Transverse colon (tissue), 4 donors: Measurements from ENCODE around the gene ZNF689. TPM values are rescaled to one million over a fixed set of nuclear protein-coding genes. Genes with fewer than 3 reads are reported as not detected.

Source experiments
- DNase-seq: peaks from one replicate; pipeline ENCODE4 v3.0.0-alpha.2; 2019
- H3K27ac ChIP-seq, 4 donors: fragments of 200-600 bp; sonication (generic); 2 replicates each; pipeline ENCODE4 v1.5.1; 2016 to 2018; ENCODE audit warnings: inconsistent platforms in 4 of 4
- H3K27me3 ChIP-seq: fragments of 200-600 bp; sonication (generic); 2 replicates; pipeline ENCODE4 v1.5.1; 2017; ENCODE audit warnings: inconsistent platforms
- H3K36me3 ChIP-seq, 4 donors: fragments of 200-600 bp; sonication (generic); 2 replicates each; pipeline ENCODE4 v1.5.1; 2017 to 2019; ENCODE audit warnings: inconsistent platforms in 4 of 4
- H3K4me1 ChIP-seq, 4 donors: fragments of 200-600 bp; sonication (generic); 2 replicates each; pipeline ENCODE4 v1.5.1; 2017 to 2020; ENCODE audit warnings: inconsistent platforms in 4 of 4
- H3K4me3 ChIP-seq, 4 donors: fragments of 200-600 bp; sonication (generic); 1 replicate in 1 of 4; 2 replicates in 3 of 4; pipeline versions ENCODE4 v1.5.1 to v1.6.1; 2017 to 2019; ENCODE audit warnings: inconsistent platforms in 4 of 4
- H3K9me3 ChIP-seq, 2 donors: fragments of 200-600 bp; sonication (generic); 2 replicates each; pipeline ENCODE4 v1.5.1; 2017 to 2019; ENCODE audit warnings: inconsistent platforms in 2 of 2
- EP300 ChIP-seq: sonication (generic); formaldehyde crosslinking; IDR thresholded peaks from one replicate; pipeline ENCODE4 v1.6.1; 2017; ENCODE audit warnings: antibody characterized with exemption, low read depth
- POLR2A ChIP-seq: fragments of 450-650 bp; IDR thresholded peaks from one replicate; pipeline ENCODE4 v1.6.1; 2016; ENCODE audit warnings: antibody characterized with exemption, mild to moderate bottlenecking, moderate library complexity
- POLR2AphosphoS5 ChIP-seq, 3 donors: sonication (generic); formaldehyde crosslinking; IDR thresholded peaks; one replicate each; pipeline ENCODE4 v1.6.1; 2016; ENCODE audit warnings: antibody characterized with exemption in 3 of 3
- WGBS, 2 donors: methylation state at CpG; one replicate each; pipeline ENCODE4 v1.1.5; 2018; ENCODE audit warnings: low coverage in 1 of 2; 5-methylcytosine and 5-hydroxymethylcytosine counted together
- in situ Hi-C, 4 donors: fragments of 200-750 bp; cut with MboI; loops; one replicate each; pipeline versions ENCODE4 v1.15.0 to v1.15.1; 2017; ENCODE audit warnings: low sequenced_read_pairs in 3 of 4, low pct_ligation_motif_present in 1 of 4, low pct_unique_long_range_greater_than_20kb in 1 of 4
- intact Hi-C: fragments of 100-400 bp; cut with DNase I; formaldehyde crosslinking; loops from one replicate; pipeline ENCODE4 v1.15.1; 2023; ENCODE audit warnings: low total_unique reads
- total RNA-seq, 4 donors: library from RNA; depleted of rRNA; stranded (reverse); fragments of >200 nt; gene quantifications; one replicate each; pipeline ENCODE4 v1.1.0, GENCODE V29; 2016
- TF ChIP-seq, protein P1 (sequence below), 5 experiments: fragments of 200-600 bp in 3 of 5; fragments of 450-650 bp in 2 of 5; sonication (generic) in 3 of 5; IDR thresholded peaks; 1 replicate in 2 of 5; 2 replicates in 3 of 5; pipeline ENCODE4 v1.5.1; 2016 to 2017; ENCODE audit warnings: antibody characterized with exemption in 5 of 5, inconsistent platforms in 3 of 5, mild to moderate bottlenecking in 2 of 5, moderate library complexity in 1 of 5

ZNF689 gene
- total RNA-seq, 4 donors from 2014 or later, result 3.4 to 77.1 (median 8.1) TPM

DNA sequence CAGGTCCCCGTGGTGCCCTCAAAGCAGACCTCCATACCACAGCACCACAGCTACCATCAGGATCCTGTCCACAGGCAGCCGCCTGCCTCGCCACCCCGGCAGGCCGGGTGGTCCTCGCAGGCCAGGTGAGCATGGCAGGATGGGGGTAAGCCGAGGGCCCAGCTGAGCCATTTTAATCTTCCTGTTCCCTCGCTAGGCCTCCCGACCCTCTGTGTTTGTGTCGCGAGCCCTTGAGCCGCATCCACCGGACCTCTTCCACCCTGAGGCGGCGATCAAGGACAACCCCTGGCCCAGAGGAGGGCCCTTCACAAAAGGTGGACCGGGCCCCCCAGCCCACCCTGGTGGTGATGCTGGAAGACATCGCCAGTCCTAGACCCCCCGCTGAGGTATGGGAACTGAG is 42.5 kb upstream of the ZNF689 start:
- no peak for DNase-seq
- Histone ChIP-seq H3K4me3 (no peak overlapping the region), H3K27ac (peak overlapping the region in 1 of 4 donors; percentile 97), H3K27me3 (no peaks in the 10 kb centered on the region), H3K9me3 (no peaks in the 10 kb centered on the region), H3K36me3 (peaks cover 0 to 33% (median 8%) of the 10 kb centered on the region in 4 donors), H3K4me1 (peaks cover 15 to 39% (median 33%) of the 10 kb centered on the region in 4 donors)
- TF ChIP-seq POLR2A (no peak), POLR2AphosphoS5 (IDR thresholded peaks at IDR 0.05) (no peak), EP300 (no peak)
- TF ChIP-seq, protein P1, sequence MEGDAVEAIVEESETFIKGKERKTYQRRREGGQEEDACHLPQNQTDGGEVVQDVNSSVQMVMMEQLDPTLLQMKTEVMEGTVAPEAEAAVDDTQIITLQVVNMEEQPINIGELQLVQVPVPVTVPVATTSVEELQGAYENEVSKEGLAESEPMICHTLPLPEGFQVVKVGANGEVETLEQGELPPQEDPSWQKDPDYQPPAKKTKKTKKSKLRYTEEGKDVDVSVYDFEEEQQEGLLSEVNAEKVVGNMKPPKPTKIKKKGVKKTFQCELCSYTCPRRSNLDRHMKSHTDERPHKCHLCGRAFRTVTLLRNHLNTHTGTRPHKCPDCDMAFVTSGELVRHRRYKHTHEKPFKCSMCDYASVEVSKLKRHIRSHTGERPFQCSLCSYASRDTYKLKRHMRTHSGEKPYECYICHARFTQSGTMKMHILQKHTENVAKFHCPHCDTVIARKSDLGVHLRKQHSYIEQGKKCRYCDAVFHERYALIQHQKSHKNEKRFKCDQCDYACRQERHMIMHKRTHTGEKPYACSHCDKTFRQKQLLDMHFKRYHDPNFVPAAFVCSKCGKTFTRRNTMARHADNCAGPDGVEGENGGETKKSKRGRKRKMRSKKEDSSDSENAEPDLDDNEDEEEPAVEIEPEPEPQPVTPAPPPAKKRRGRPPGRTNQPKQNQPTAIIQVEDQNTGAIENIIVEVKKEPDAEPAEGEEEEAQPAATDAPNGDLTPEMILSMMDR (IDR thresholded peaks at IDR 0.05), result no peak
- in situ Hi-C loops, result no loop called here
- WGBS, 2 donors, result 93% methylated on average over 18 of the region's 18 CpGs; no CpG with 5 or more reads in 1 of the 2 donors
- intact Hi-C loops, result no loop called here

DNA sequence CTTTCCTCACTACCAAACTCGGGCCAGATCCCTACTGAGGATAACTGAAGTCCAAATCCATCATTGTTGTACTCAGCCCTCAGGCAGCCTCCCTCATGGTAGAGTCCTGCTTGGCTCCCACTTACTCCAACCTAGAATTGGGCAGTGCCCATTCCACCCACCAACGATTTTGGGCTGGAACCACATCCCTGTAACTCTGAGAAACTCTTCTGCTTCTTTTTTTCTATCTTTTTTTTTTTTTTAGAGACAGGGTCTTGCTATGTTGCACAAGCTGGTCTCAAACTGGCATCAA is 41.8 kb upstream of the ZNF689 start:
- Histone ChIP-seq H3K4me1 (peaks cover 9 to 32% (median 26%) of the 10 kb centered on the region in 4 donors), H3K9me3 (no peaks in the 10 kb centered on the region), H3K27me3 (no peaks in the 10 kb centered on the region), H3K27ac (peak overlapping the region; percentile 97 to 100 (median 98)), H3K4me3 (peak overlapping the region; percentile 77 to 97 (median 85)), H3K36me3 (peaks cover 0 to 33% (median 8%) of the 10 kb centered on the region in 4 donors)
- intact Hi-C loops, result no loop called here
- TF ChIP-seq EP300 (no peak), POLR2AphosphoS5 (IDR thresholded peaks at IDR 0.05) (no peak), POLR2A (no peak)
- TF ChIP-seq, protein P1 (IDR thresholded peaks at IDR 0.05), result no peak
- no peak for DNase-seq
- in situ Hi-C loops, result no loop called here
- WGBS, 2 donors, result 12 to 22% methylated on average over 1 to 2 of the region's 2 CpGs

DNA sequence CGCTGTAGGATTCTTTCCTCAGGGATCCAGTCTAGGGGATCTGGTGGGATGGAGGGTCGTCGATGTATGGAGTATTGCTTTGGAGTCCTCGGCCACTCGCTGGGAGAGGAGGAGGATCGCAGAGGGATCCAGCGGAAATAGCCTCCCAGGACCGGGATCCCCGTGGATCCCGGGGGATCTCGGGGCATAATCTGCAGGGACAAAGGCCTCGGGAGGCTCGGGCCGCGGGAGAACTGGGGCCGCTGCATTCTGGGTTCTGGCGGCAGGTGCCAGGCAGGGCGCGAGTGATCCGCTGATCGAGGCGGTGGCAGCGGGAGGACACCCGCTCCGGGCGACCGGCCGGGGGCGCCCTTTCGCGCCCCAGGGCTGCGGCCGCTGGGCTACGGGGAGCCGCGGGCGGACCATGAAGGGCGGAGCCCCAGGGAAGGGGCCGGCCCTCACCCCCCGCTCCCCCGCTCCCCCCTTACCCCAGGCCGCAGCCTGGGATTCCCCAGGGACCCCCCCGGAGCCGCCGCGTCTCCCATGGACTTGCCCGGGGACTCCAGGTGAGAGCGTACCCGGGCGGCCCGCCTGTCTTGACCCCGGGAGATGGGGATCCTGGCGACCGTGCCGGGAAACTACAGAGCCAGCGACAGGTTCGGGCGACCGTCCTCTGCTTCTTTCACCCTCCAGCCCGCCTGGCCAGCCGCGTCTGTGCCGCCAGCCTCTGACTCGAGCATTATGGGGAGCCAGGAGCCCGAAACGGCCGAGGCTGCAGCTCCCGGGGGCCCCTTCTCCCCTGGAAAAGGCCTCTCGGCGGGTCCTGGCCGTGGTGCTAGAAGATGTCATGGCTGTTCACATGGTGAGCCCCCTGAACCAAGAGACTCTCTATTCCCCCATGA is 41.2 kb upstream of the ZNF689 start:
- TF ChIP-seq EP300 (no peak), POLR2AphosphoS5 (IDR thresholded peaks at IDR 0.05) (peak in 2 of 3 donors; percentile 41 to 51), POLR2A (peak; percentile 38)
- TF ChIP-seq, protein P1 (IDR thresholded peaks at IDR 0.05), result peak; percentile 39 to 81 (median 66)
- in situ Hi-C loops (no loop called here), intact Hi-C loops (no loop called here)

DNA sequence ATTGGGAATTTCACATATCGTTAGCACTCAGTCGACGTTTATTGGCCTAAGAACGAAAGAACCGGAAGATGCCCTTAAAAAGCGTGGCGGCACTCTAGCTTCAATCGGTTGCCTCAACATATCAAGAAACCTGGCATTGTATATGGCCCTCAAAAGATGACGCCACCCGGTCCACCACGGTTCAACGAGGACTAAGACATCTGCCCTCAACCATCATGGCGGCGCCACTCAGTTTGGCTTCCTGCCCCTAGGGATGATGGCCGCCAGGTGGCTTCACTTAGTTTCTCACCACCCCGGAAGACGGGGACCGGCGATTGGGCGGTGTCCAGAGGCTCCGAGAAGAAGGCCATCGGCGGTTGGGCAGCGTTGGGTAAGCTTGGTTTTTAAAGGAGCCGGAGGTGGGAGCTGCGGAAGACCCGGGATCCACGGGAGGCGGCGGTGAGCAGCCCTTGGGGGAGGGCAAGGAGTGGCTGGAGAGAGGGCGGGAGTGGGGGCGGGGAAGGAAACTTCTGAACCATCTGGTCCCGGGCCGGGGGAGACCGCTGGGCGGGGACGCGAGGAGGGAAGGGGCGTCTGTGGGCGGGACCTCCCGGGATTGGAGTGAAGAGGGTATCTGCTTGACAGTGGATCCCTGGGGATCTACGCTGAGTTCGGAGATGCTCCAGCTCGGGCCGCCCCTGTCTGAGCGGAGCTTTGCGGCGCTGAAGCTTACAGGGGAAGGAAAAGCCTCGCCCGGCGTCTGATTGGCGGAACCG is 40.4 kb upstream of the ZNF689 start, which contains the start of gene PRR14:
Gene PRR14 (plus strand): TSS at position 592 of the 755 bp plus-strand sequence. CDS start 686 bp downstream, outside the sequence.
- in situ Hi-C loops (no loop called here), intact Hi-C loops (no loop called here)
- TF ChIP-seq EP300 (no peak), POLR2A (peak; percentile 45), POLR2AphosphoS5 (IDR thresholded peaks at IDR 0.05) (peak; percentile 5 to 80 (median 58))
- TF ChIP-seq, protein P1 (IDR thresholded peaks at IDR 0.05), result peak; percentile 33 to 92 (median 56)
- peak; percentile 100 for DNase-seq
- H3K4me1 ChIP-seq, result peaks cover 4 to 22% (median 17%) of the 10 kb centered on the region in 4 donors
- no peaks in the 10 kb centered on the region for H3K27me3 ChIP-seq
- H3K4me3 ChIP-seq, result peak within 1 kb of the TSS; percentile 77 to 97 (median 85)
- WGBS, 2 donors, result 0 to 1% methylated on average over 7 to 53 of the region's 53 CpGs
- H3K9me3 ChIP-seq, result no peaks in the 10 kb centered on the region
- H3K36me3 ChIP-seq, result peaks cover 0 to 27% (median 4%) of the 10 kb centered on the region in 4 donors
- peak within 1 kb of the TSS; percentile 97 to 100 (median 98) for H3K27ac ChIP-seq

More for the DNA sequence above, 41.2 kb upstream of the ZNF689 start:
- peak overlapping the region; percentile 97 to 100 (median 98) for H3K27ac ChIP-seq
- 1% methylated on average over 41 of the region's 71 CpGs; no CpG with 5 or more reads in 1 of the 2 donors for WGBS, 2 donors
- H3K4me1 ChIP-seq, result peaks cover 4 to 26% (median 20%) of the 10 kb centered on the region in 4 donors
- H3K9me3 ChIP-seq, result no peaks in the 10 kb centered on the region
- H3K4me3 ChIP-seq, result peak overlapping the region; percentile 77 to 97 (median 85)
- peak; percentile 80 for DNase-seq
- H3K27me3 ChIP-seq, result no peaks in the 10 kb centered on the region
- H3K36me3 ChIP-seq, result peaks cover 0 to 33% (median 8%) of the 10 kb centered on the region in 4 donors
